Stimulated activated CD4-positive, alpha-beta T cell treated with anti-CD3 and anti-CD28 coated beads, Interleukin-15, amount 100 ng/mL, for 48 hours (primary cell): Measurements from ENCODE around the gene TACR3.
"Not testable (repeated sequence)": the region's sequence is repeated elsewhere in the genome, so short reads cannot be mapped to it uniquely, and the experiment has no call there.

Source experiments
- DNase-seq, 2 donors: peaks; one replicate each; pipeline ENCODE4 v3.0.0-alpha.2; 2020; ENCODE audit warnings: low read depth in 2 of 2

The TACR3 gene

GRCh38 chr4:103719830-103720207 is at the start of gene TACR3:
Gene TACR3 (minus strand): TSS chr4:103719985. CDS start chr4:103719675, 310 bp downstream.
- no peak for DNase-seq

- no peak for DNase-seq
Observed at GRCh38 chr4:103757631-103758030, 37.8 kb upstream of the TACR3 start.

GRCh38 chr4:103756741-103757140 is 37.0 kb upstream of the TACR3 start:
- DNase-seq, result no peak

- no peak for DNase-seq
Observed at GRCh38 chr4:103754844-103755243, 35.1 kb upstream of the TACR3 start.

GRCh38 chr4:103753868-103754653 is 34.3 kb upstream of the TACR3 start:
- DNase-seq, result no peak

- not testable (repeated sequence) for DNase-seq
Observed at GRCh38 chr4:103723150-103723549, 3.4 kb upstream of the TACR3 start.

- DNase-seq, result no peak
Observed at GRCh38 chr4:103721251-103721650, 1.5 kb upstream of the TACR3 start.

- no peak for DNase-seq
Observed at GRCh38 chr4:103720661-103721060, 876 bp upstream of the TACR3 start.

GRCh38 chr4:103719105-103719829 is 518 bp downstream of the TACR3 start:
- no peak for DNase-seq

GRCh38 chr4:103692615-103693014 is 27.2 kb downstream of the TACR3 start:
- no peak for DNase-seq

- no peak for DNase-seq
Observed at GRCh38 chr4:103673983-103674382, 45.8 kb downstream of the TACR3 start.

GRCh38 chr4:103666764-103667163 is 53.0 kb downstream of the TACR3 start:
- not testable (repeated sequence) for DNase-seq

- DNase-seq, result no peak
Observed at GRCh38 chr4:103664436-103665075, 55.2 kb downstream of the TACR3 start.

- no peak for DNase-seq
Observed at GRCh38 chr4:103648541-103648940, 71.2 kb downstream of the TACR3 start.

GRCh38 chr4:103645991-103646390 is 73.8 kb downstream of the TACR3 start:
- no peak for DNase-seq

GRCh38 chr4:103634236-103634635 is 85.5 kb downstream of the TACR3 start:
- DNase-seq, result no peak

GRCh38 chr4:103626296-103626695 is 93.5 kb downstream of the TACR3 start:
- DNase-seq, result no peak

GRCh38 chr4:103591841-103592240 is 127.9 kb downstream of the TACR3 start:
- no peak for DNase-seq

GRCh38 chr4:103567591-103567990 is 152.2 kb downstream of the TACR3 start:
- DNase-seq, result no peak

- not testable (repeated sequence) for DNase-seq
Observed at GRCh38 chr4:103559178-103559577, 160.6 kb downstream of the TACR3 start.
